H9 (cell line): ENCODE data around the gene LRP1B. TPM values are rescaled to one million over a fixed set of nuclear protein-coding genes. Genes with fewer than 3 reads are reported as not detected.

Experiments
- DNase-seq: peaks from one replicate; pipeline ENCODE4 v3.0.0-alpha.2; 2017
- H2AFZ ChIP-seq: one replicate; pipeline ENCODE4 v1.6.1; 2013; ENCODE audit warnings: mild to moderate bottlenecking, low read length, control low read depth, moderate library complexity
- H2AK5ac ChIP-seq: 2 replicates; pipeline ENCODE4 v1.6.1; 2013; ENCODE audit warnings: low read length, control low read depth, mixed read lengths; ENCODE audit not compliant: insufficient read length
- H2BK120ac ChIP-seq: one replicate; pipeline ENCODE4 v1.6.1; 2013; ENCODE audit warnings: low read depth, mild to moderate bottlenecking, low read length, control low read depth, inconsistent platforms; ENCODE audit not compliant: poor library complexity, severe bottlenecking
- H2BK12ac ChIP-seq: 2 replicates; pipeline ENCODE4 v1.6.1; 2013; ENCODE audit warnings: low read length, control low read depth, mixed read lengths, low read depth; ENCODE audit not compliant: insufficient read length
- H2BK15ac ChIP-seq: 2 replicates; pipeline ENCODE4 v1.6.1; 2013; ENCODE audit warnings: low read depth, low read length, control low read depth
- H2BK20ac ChIP-seq: one replicate; pipeline ENCODE4 v1.6.1; 2013; ENCODE audit warnings: low read depth, mild to moderate bottlenecking, low read length, control low read depth, inconsistent platforms; ENCODE audit not compliant: poor library complexity, severe bottlenecking
- H2BK5ac ChIP-seq: 2 replicates; pipeline ENCODE4 v1.6.1; 2013; ENCODE audit warnings: low read length, control low read depth, mixed read lengths; ENCODE audit not compliant: insufficient read length
- H3K14ac ChIP-seq: 2 replicates; pipeline ENCODE4 v1.6.1; 2013; ENCODE audit warnings: low read length, control low read depth; ENCODE audit not compliant: insufficient read depth
- H3K18ac ChIP-seq: 2 replicates; pipeline ENCODE4 v1.6.1; 2013; ENCODE audit warnings: low read depth, mild to moderate bottlenecking, mixed read lengths, low read length, control low read depth; ENCODE audit not compliant: insufficient read length
- H3K23ac ChIP-seq: 2 replicates; pipeline ENCODE4 v1.6.1; 2013; ENCODE audit warnings: low read length, control low read depth, mixed read lengths, low read depth; ENCODE audit not compliant: insufficient read length
- H3K23me2 ChIP-seq: 2 replicates; pipeline ENCODE4 v1.6.1; 2013; ENCODE audit warnings: low read depth, mild to moderate bottlenecking, mixed read lengths, low read length, control low read depth; ENCODE audit not compliant: insufficient read length, poor library complexity, severe bottlenecking
- H3K27ac ChIP-seq: 2 replicates; pipeline ENCODE4 v1.5.1; 2013; ENCODE audit warnings: low read length, control low read depth, mixed read lengths, low read depth; ENCODE audit not compliant: insufficient read length
- H3K27me3 ChIP-seq: 2 replicates; pipeline ENCODE4 v1.6.1; 2013; ENCODE audit warnings: low read length, control low read depth, inconsistent platforms; ENCODE audit not compliant: insufficient read depth
- H3K4ac ChIP-seq: 2 replicates; pipeline ENCODE4 v1.6.1; 2013; ENCODE audit warnings: low read depth, mild to moderate bottlenecking, control low read depth, inconsistent platforms, low read length, moderate library complexity
- H3K4me1 ChIP-seq: 2 replicates; pipeline ENCODE4 v1.6.1; 2013; ENCODE audit warnings: low read length, control low read depth, inconsistent platforms; ENCODE audit not compliant: insufficient read depth
- H3K4me2 ChIP-seq: 2 replicates; pipeline ENCODE4 v1.6.1; 2013; ENCODE audit warnings: low read length, control low read depth, mixed read lengths; ENCODE audit not compliant: insufficient read length, insufficient read depth
- H3K56ac ChIP-seq: 2 replicates; pipeline ENCODE4 v1.6.1; 2013; ENCODE audit warnings: low read depth, mild to moderate bottlenecking, mixed read lengths, low read length, control low read depth; ENCODE audit not compliant: insufficient read length
- H3K79me1 ChIP-seq: 2 replicates; pipeline ENCODE4 v1.6.1; 2013; ENCODE audit warnings: low read depth, mild to moderate bottlenecking, moderate library complexity, low read length, control low read depth, inconsistent platforms; ENCODE audit not compliant: insufficient read depth, poor library complexity, severe bottlenecking
- H3K79me2 ChIP-seq: 2 replicates; pipeline ENCODE4 v1.6.1; 2013; ENCODE audit warnings: low read length, control low read depth, inconsistent platforms; ENCODE audit not compliant: insufficient read depth
- H3K9ac ChIP-seq: 2 replicates; pipeline ENCODE4 v1.6.1; 2013; ENCODE audit warnings: low read length, control low read depth, mixed read lengths; ENCODE audit not compliant: insufficient read length; ENCODE audit errors: extremely low read depth
- H3K9me3 ChIP-seq: one replicate; pipeline ENCODE4 v1.6.1; 2013; ENCODE audit warnings: low read depth, low read length, inconsistent platforms; ENCODE audit not compliant: control insufficient read depth
- H3T11ph ChIP-seq: one replicate; pipeline ENCODE4 v1.6.1; 2013; ENCODE audit warnings: mild to moderate bottlenecking, low read length, control low read depth, inconsistent platforms
- H4K20me1 ChIP-seq: one replicate; pipeline ENCODE4 v1.6.1; 2013; ENCODE audit not compliant: control insufficient read depth, insufficient read length, insufficient read depth
- H4K5ac ChIP-seq: 2 replicates; pipeline ENCODE4 v1.6.1; 2013; ENCODE audit warnings: low read depth, mild to moderate bottlenecking, mixed read lengths, low read length, control low read depth; ENCODE audit not compliant: insufficient read length
- H4K8ac ChIP-seq: replicated peaks from 2 replicates; pipeline ENCODE4 v1.6.1; 2013; ENCODE audit warnings: low read length, control low read depth, mixed read lengths, low read depth; ENCODE audit not compliant: insufficient read length
- H4K91ac ChIP-seq: 2 replicates; pipeline ENCODE4 v1.6.1; 2013; ENCODE audit warnings: low read depth, mild to moderate bottlenecking, moderate library complexity, mixed read lengths, low read length, control low read depth; ENCODE audit not compliant: insufficient read length
- H3K27ac Mint-ChIP-seq, 3 experiments: 2 replicates in 2 of 3; 3 replicates in 1 of 3; pipeline ENCODE4 v1.8.0; 2020 to 2021; ENCODE audit warnings: mixed read lengths in 3 of 3, mild to moderate bottlenecking in 1 of 3, moderate library complexity in 1 of 3
- H3K27me3 Mint-ChIP-seq: 2 replicates; pipeline ENCODE4 v1.8.0; 2021; ENCODE audit warnings: low read depth, mild to moderate bottlenecking, moderate library complexity, mixed read lengths
- H3K36me3 Mint-ChIP-seq, 3 experiments: 2 replicates in 2 of 3; 3 replicates in 1 of 3; pipeline ENCODE4 v1.8.0; 2020 to 2021; ENCODE audit warnings: low read depth in 3 of 3, mixed read lengths in 3 of 3; ENCODE audit not compliant: insufficient read depth in 1 of 3
- H3K4me1 Mint-ChIP-seq, 2 experiments: 2 replicates each; pipeline ENCODE4 v1.8.0; 2020; ENCODE audit warnings: mixed read lengths in 2 of 2
- H3K4me3 Mint-ChIP-seq, 2 experiments: 2 replicates in 1 of 2; 3 replicates in 1 of 2; pipeline ENCODE4 v1.8.0; 2020 to 2021; ENCODE audit warnings: mild to moderate bottlenecking in 2 of 2, mixed read lengths in 2 of 2, moderate library complexity in 1 of 2
- H3K9me3 Mint-ChIP-seq, 2 experiments: 2 replicates in 1 of 2; 3 replicates in 1 of 2; pipeline ENCODE4 v1.8.0; 2020; ENCODE audit warnings: mild to moderate bottlenecking in 2 of 2, mixed read lengths in 2 of 2, moderate library complexity in 1 of 2
- WGBS: extraction: QIAGEN DNeasy Blood & Tissue Kit; methylation state at CpG from one replicate; pipeline ENCODE4 v1.1.7; 2013; ENCODE audit warnings: missing lambda C conversion rate, low lambda C conversion rate, mixed read lengths; ENCODE audit not compliant: insufficient read length; ENCODE audit errors: extremely low coverage; 5-methylcytosine and 5-hydroxymethylcytosine counted together
- total RNA-seq: library from RNA; stranded (reverse); gene quantifications from 2 replicates; pipeline ENCODE4 v1.2.1, GENCODE V29; 2021
- TF ChIP-seq, protein P1 (sequence below): fragments of 200-600 bp; sonication (generic); conservative IDR thresholded peaks from 3 replicates; pipeline ENCODE4 v1.8.0; 2021; ENCODE audit warnings: antibody characterized with exemption, mild to moderate bottlenecking

Gene LRP1B
- total RNA-seq, 1 experiment from 2014 or later, result not detected

DNA sequence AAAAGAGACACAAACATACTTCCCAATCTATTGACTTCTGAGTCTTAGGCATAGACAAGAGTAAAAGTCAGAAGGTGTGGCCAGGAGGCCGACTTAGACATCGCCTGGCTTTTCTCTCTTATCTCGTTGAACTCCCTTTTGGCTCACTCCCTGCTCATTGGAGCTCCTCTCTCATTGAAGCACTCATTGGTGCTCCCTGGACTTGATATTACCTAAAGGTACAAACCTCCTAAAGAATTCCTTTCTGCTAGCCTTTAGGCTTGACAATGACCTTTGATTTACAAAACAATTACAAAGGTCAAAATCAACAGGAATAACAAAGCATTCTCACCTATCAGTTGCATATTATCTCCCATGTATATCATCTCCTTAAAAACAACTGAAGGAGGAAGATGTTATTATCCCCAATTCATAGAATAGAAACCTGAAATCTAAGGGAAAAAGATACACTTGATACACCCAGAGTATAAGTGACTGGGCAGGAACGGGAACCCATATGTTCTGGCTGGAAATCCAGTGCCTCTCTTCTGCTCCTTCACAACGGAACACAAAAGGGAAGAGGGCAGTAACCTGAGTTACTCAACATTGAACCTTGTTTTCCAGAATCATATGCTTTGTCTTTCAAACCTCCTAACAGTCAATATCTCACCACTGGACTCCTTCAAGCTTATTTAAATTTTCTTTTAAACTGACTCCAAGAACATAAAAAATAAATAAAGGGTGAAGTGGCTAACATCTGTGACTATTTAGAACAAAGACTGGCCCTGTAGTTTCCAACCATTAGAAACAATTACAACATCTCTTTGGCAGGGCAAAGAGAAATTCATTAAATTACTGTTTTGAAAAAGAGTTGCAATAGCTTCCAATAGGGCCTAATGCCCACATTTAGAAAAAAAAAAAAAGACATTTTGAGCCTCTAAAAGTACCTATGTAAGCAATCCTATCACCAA is 1247.9 kb downstream of the LRP1B start:
- WGBS, result no CpG with 5 or more reads among the region's 5 CpGs
- Histone ChIP-seq H3K4ac (no peak overlapping the region), H2BK20ac (no peak overlapping the region), H2BK5ac (no peak overlapping the region), H3K79me1 (no peaks in the 10 kb centered on the region), H3K9ac (no peak overlapping the region), H3K27ac (peak overlapping the region; percentile 26), H3K4me1 (peaks cover 3% of the 10 kb centered on the region), H4K5ac (no peak overlapping the region), H4K91ac (no peak overlapping the region), H3T11ph (no peak overlapping the region), H4K20me1 (no peaks in the 10 kb centered on the region), H2AFZ (no peak overlapping the region), H3K27me3 (no peaks in the 10 kb centered on the region), H3K4me2 (no peak overlapping the region), H3K14ac (no peak overlapping the region), H3K23me2 (no peaks in the 10 kb centered on the region), H3K56ac (no peak overlapping the region), H3K9me3 (no peaks in the 10 kb centered on the region), H3K18ac (no peak overlapping the region), H2BK12ac (no peak overlapping the region), H2BK120ac (no peak overlapping the region), H3K79me2 (no peaks in the 10 kb centered on the region), H2BK15ac (no peak overlapping the region), H3K23ac (no peak overlapping the region), H2AK5ac (no peak overlapping the region), H4K8ac (no peak overlapping the region)
- H3K27me3 Mint-ChIP-seq, result no peaks in the 10 kb centered on the region
- H3K4me3 Mint-ChIP-seq, result no peak overlapping the region
- peaks cover 0 to 6% of the 10 kb centered on the region in 2 experiments; a peak in 3 of 5 replicates for H3K9me3 Mint-ChIP-seq
- H3K36me3 Mint-ChIP-seq, result peaks cover 0 to 8% (median 5%) of the 10 kb centered on the region in 3 experiments; a peak in 3 of 7 replicates
- 0 out of 7 replicates have a peak overlapping the region, but pooled peaks of 1 of the 3 experiments have one; percentile 52 for H3K27ac Mint-ChIP-seq
- H3K4me1 Mint-ChIP-seq, result peaks cover 13 to 23% of the 10 kb centered on the region in 2 experiments
- TF ChIP-seq, protein P1, sequence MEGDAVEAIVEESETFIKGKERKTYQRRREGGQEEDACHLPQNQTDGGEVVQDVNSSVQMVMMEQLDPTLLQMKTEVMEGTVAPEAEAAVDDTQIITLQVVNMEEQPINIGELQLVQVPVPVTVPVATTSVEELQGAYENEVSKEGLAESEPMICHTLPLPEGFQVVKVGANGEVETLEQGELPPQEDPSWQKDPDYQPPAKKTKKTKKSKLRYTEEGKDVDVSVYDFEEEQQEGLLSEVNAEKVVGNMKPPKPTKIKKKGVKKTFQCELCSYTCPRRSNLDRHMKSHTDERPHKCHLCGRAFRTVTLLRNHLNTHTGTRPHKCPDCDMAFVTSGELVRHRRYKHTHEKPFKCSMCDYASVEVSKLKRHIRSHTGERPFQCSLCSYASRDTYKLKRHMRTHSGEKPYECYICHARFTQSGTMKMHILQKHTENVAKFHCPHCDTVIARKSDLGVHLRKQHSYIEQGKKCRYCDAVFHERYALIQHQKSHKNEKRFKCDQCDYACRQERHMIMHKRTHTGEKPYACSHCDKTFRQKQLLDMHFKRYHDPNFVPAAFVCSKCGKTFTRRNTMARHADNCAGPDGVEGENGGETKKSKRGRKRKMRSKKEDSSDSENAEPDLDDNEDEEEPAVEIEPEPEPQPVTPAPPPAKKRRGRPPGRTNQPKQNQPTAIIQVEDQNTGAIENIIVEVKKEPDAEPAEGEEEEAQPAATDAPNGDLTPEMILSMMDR, result no peak
- DNase-seq, result no peak
